Stimulated activated naive B cell treated with anti-CD40 and anti-IgM and Interleukin-4, amounts not matched to agents 10 μg/mL and 1 μg/mL and 100 μg/mL, for 72 hours (primary cell): ENCODE measurements around the gene KCNK10.
"Not testable (repeated sequence)": the region's sequence is repeated elsewhere in the genome, so short reads cannot be mapped to it uniquely, and the experiment has no call there.

Source experiments
- ATAC-seq, 2 donors: fragments of 150-1000 bp; cut with Tn5 transposase; replicated peaks; 2 replicates each; pipeline ENCODE4 v1.10.0; 2021; ENCODE audit warnings: moderate library complexity in 1 of 2
- DNase-seq: peaks from one replicate; pipeline ENCODE4 v3.0.0; 2021
- H3K27ac Mint-ChIP-seq: one replicate; pipeline ENCODE4 v1.8.0; 2022; ENCODE audit warnings: mild to moderate bottlenecking, mixed read lengths
- H3K27me3 Mint-ChIP-seq, 2 donors: one replicate each; pipeline ENCODE4 v1.8.0; 2022; ENCODE audit warnings: mixed read lengths in 2 of 2
- H3K36me3 Mint-ChIP-seq, 2 donors: one replicate each; pipeline ENCODE4 v1.8.0; 2022; ENCODE audit warnings: mixed read lengths in 2 of 2, mild to moderate bottlenecking in 1 of 2
- H3K4me1 Mint-ChIP-seq, 2 donors: one replicate each; pipeline ENCODE4 v1.8.0; 2022; ENCODE audit warnings: mixed read lengths in 2 of 2, mild to moderate bottlenecking in 1 of 2
- H3K4me3 Mint-ChIP-seq, 2 donors: one replicate each; pipeline ENCODE4 v1.8.0; 2022; ENCODE audit warnings: mild to moderate bottlenecking in 2 of 2, mixed read lengths in 2 of 2, moderate library complexity in 1 of 2
- H3K9me3 Mint-ChIP-seq, 2 donors: one replicate each; pipeline ENCODE4 v1.8.0; 2022; ENCODE audit warnings: mixed read lengths in 2 of 2, mild to moderate bottlenecking in 1 of 2

KCNK10 gene

GRCh38 chr14:88270776-88271175 lies 52.3 kb downstream of the KCNK10 start:
- no peak overlapping the region for H3K4me3 Mint-ChIP-seq
- no peak for DNase-seq
- no peak for ATAC-seq
- no peaks in the 10 kb centered on the region for H3K36me3 Mint-ChIP-seq
- H3K4me1 Mint-ChIP-seq, result no peaks in the 10 kb centered on the region
- H3K27ac Mint-ChIP-seq, result no peak overlapping the region
- peaks cover 0 to 3% of the 10 kb centered on the region in 2 donors for H3K9me3 Mint-ChIP-seq
- peaks cover 14 to 22% of the 10 kb centered on the region in 2 donors for H3K27me3 Mint-ChIP-seq

GRCh38 chr14:88269806-88270420 lies 53.2 kb downstream of the KCNK10 start:
- no peak for ATAC-seq
- DNase-seq, result no peak
- Mint-ChIP-seq H3K4me1 (no peaks in the 10 kb centered on the region), H3K27me3 (peaks cover 10 to 20% of the 10 kb centered on the region in 2 donors), H3K27ac (no peak overlapping the region), H3K9me3 (peaks cover 0 to 4% of the 10 kb centered on the region in 2 donors), H3K36me3 (no peaks in the 10 kb centered on the region), H3K4me3 (no peak overlapping the region)

DNA sequence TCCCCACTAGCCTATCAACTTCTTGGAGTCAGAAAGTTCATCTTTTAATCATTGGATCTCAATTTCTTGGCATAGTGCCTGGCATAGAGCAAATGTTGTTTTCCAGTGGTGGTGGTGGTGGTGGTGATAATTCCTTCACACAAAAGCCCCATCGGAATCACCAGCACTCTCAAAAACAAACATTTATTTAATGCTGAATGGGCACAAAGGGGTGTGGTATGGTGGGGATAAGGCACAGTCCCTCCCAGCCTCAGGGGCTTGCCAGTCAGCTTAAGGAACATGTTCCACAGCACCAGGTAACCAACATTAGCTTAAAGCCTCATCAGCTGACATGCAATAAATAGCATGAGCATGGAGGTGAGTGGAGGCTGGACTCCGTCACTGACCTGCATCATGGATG lies 56.6 kb downstream of the KCNK10 start:
- peaks cover 0 to 4% of the 10 kb centered on the region in 2 donors for H3K9me3 Mint-ChIP-seq
- H3K4me3 Mint-ChIP-seq, result no peak overlapping the region
- DNase-seq (no peak), ATAC-seq (no peak)
- no peaks in the 10 kb centered on the region for H3K4me1 Mint-ChIP-seq
- peaks cover 11 to 27% of the 10 kb centered on the region in 2 donors for H3K27me3 Mint-ChIP-seq
- H3K36me3 Mint-ChIP-seq, result no peaks in the 10 kb centered on the region
- H3K27ac Mint-ChIP-seq, result no peak overlapping the region

GRCh38 chr14:88264116-88264515 lies 59.0 kb downstream of the KCNK10 start:
- H3K27ac Mint-ChIP-seq, result no peak overlapping the region
- peaks cover 15 to 21% of the 10 kb centered on the region in 2 donors for H3K27me3 Mint-ChIP-seq
- no peaks in the 10 kb centered on the region for H3K36me3 Mint-ChIP-seq
- DNase-seq (no peak), ATAC-seq (no peak)
- H3K4me3 Mint-ChIP-seq, result no peak overlapping the region
- no peaks in the 10 kb centered on the region for H3K4me1 Mint-ChIP-seq
- peaks cover 0 to 6% of the 10 kb centered on the region in 2 donors for H3K9me3 Mint-ChIP-seq

- H3K27me3 Mint-ChIP-seq, result peaks cover 15 to 19% of the 10 kb centered on the region in 2 donors
- not testable (repeated sequence) for H3K9me3 Mint-ChIP-seq, H3K36me3 Mint-ChIP-seq, H3K4me3 Mint-ChIP-seq, H3K4me1 Mint-ChIP-seq, H3K27ac Mint-ChIP-seq, ATAC-seq, DNase-seq
Observed at GRCh38 chr14:88261302-88261701, 61.8 kb downstream of the KCNK10 start.

DNA sequence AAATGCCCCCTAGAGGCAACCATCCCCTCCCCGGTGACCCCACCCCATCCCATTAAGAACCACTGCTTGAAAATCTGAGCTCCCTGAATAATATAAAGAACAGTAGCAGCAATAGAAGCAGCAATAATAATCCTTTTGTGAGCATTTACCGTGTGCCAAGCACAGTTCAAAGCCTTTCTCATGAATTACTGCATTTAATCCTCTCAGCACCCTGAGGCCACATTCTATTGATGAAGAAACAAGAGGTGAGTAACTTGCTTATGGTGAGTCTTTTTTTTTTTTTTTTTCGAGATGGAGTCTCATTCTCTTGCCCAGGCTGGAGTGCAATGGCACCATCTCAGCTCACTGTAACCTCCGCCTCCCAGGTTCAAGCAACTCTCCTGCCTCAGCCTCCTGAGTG lies 65.0 kb downstream of the KCNK10 start:
- Mint-ChIP-seq H3K36me3 (no peaks in the 10 kb centered on the region), H3K27me3 (peaks cover 8 to 14% of the 10 kb centered on the region in 2 donors), H3K4me3 (no peak overlapping the region), H3K4me1 (no peaks in the 10 kb centered on the region), H3K9me3 (peaks cover 0 to 2% of the 10 kb centered on the region in 2 donors), H3K27ac (no peak overlapping the region)
- DNase-seq, result no peak
- ATAC-seq, result no peak

DNA sequence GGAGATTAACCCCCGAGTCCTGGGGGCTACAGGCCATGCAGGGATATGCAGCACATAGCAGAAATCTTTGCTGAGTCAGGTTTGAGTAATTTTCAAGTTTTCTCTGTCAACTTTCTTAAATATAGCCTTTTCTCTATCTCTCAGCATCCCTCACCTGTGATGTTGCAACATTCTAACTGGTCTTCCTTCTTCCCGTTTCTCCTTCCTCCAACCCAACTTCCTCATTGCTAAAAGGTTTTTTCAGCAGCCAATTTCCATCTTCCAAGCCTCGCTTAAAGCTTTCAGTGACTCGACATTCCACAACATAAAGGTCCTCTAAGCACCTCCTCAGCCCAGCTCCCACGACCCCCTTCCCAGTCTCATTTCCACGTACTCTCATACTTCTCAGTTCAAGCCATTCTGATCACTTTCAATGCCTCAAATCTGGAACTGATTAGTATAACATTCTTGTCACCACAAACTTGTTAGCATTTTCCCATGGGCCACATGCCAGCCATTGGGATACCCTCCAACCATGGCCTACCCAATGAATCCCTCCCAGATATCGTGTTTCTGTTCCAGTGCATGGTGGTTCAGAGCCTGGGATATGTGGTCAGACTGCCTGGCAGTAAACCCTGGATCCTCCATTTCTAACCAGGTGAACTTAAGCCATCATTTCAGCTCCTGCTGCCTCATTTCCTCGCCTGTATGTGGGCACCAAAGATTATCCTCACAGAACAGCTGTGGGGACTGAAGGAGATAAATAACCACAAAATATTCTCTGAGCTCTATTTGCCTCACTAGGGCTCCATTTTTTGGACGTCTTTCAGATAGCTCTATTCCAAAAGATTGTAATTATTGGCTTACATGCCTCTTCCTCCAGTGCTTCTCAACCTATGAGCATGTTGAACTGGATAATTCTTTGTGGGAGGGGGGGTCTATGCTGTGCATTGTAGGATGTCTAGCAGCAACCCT lies 65.8 kb downstream of the KCNK10 start:
- peaks cover 0 to 2% of the 10 kb centered on the region in 2 donors for H3K9me3 Mint-ChIP-seq
- H3K27me3 Mint-ChIP-seq, result peaks cover under 1 to 11% of the 10 kb centered on the region in 2 donors
- H3K36me3 Mint-ChIP-seq, result no peaks in the 10 kb centered on the region
- no peaks in the 10 kb centered on the region for H3K4me1 Mint-ChIP-seq
- no peak overlapping the region for H3K4me3 Mint-ChIP-seq
- DNase-seq (no peak), ATAC-seq (no peak)
- no peak overlapping the region for H3K27ac Mint-ChIP-seq

DNA sequence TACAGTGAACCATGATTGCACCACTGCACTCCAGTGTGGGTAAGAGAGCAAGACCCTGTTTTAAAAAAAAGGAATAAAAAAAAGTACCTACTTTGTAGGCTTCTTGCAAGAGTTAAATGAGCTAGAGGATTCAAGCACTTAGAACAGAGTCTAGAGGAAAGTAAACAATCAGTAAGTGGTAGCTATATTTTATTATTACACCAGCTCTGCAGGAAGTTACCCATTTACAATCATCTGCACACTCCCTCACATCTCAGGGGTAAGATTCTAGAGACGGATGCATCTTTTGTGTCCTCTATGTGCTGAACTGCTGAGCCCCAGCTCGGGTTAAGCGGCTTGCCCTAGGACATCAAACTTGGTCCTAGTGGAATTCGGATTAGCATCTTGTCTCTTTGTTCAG lies 67.3 kb downstream of the KCNK10 start:
- H3K9me3 Mint-ChIP-seq, result peaks cover 0 to 2% of the 10 kb centered on the region in 2 donors
- no peak overlapping the region for H3K4me3 Mint-ChIP-seq
- peaks cover under 1 to 8% of the 10 kb centered on the region in 2 donors for H3K27me3 Mint-ChIP-seq
- H3K4me1 Mint-ChIP-seq, result no peaks in the 10 kb centered on the region
- no peak for DNase-seq
- no peak overlapping the region for H3K27ac Mint-ChIP-seq
- no peaks in the 10 kb centered on the region for H3K36me3 Mint-ChIP-seq
- ATAC-seq, result no peak

GRCh38 chr14:88255196-88255595 lies 67.9 kb downstream of the KCNK10 start:
- Mint-ChIP-seq H3K4me1 (no peaks in the 10 kb centered on the region), H3K27ac (no peak overlapping the region), H3K36me3 (no peaks in the 10 kb centered on the region), H3K9me3 (peaks cover 0 to 1% of the 10 kb centered on the region in 2 donors), H3K4me3 (no peak overlapping the region), H3K27me3 (peaks cover 5 to 10% of the 10 kb centered on the region in 2 donors)
- DNase-seq (no peak), ATAC-seq (no peak)

DNA sequence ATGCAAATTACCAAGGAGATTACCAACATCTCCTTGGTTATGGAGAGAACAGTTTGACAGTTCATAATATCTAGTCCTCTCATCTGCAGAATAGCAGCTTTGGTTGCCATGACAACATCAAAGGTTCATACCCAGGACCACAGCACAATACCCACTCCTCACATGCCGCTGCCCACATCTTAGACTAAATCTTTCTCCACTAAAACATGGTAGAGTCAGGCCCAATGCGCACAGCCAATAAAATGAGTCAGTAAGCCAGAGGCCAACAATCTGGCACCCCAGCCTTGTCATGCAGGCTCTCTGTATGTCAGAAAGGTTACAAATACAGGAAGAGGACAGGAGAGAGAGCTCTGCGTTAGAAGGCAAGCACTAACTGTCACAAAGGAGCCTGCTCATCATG lies 70.6 kb downstream of the KCNK10 start:
- Mint-ChIP-seq H3K27ac (no peak overlapping the region), H3K27me3 (peaks cover 5 to 8% of the 10 kb centered on the region in 2 donors), H3K9me3 (no peaks in the 10 kb centered on the region), H3K4me3 (no peak overlapping the region), H3K36me3 (no peaks in the 10 kb centered on the region), H3K4me1 (no peaks in the 10 kb centered on the region)
- DNase-seq (no peak), ATAC-seq (no peak)

- Mint-ChIP-seq H3K9me3 (no peaks in the 10 kb centered on the region), H3K27ac (no peak overlapping the region), H3K27me3 (peaks cover 5 to 8% of the 10 kb centered on the region in 2 donors), H3K4me1 (no peaks in the 10 kb centered on the region), H3K36me3 (no peaks in the 10 kb centered on the region), H3K4me3 (no peak overlapping the region)
- no peak for DNase-seq
- no peak for ATAC-seq
Observed at GRCh38 chr14:88251650-88252049, 71.4 kb downstream of the KCNK10 start.

- Mint-ChIP-seq H3K27ac (no peak overlapping the region), H3K27me3 (peaks cover 14 to 24% of the 10 kb centered on the region in 2 donors), H3K4me1 (no peaks in the 10 kb centered on the region), H3K4me3 (no peak overlapping the region), H3K9me3 (no peaks in the 10 kb centered on the region), H3K36me3 (no peaks in the 10 kb centered on the region)
- DNase-seq, result no peak
- ATAC-seq, result no peak
Observed at GRCh38 chr14:88249266-88249665, 73.8 kb downstream of the KCNK10 start.

DNA sequence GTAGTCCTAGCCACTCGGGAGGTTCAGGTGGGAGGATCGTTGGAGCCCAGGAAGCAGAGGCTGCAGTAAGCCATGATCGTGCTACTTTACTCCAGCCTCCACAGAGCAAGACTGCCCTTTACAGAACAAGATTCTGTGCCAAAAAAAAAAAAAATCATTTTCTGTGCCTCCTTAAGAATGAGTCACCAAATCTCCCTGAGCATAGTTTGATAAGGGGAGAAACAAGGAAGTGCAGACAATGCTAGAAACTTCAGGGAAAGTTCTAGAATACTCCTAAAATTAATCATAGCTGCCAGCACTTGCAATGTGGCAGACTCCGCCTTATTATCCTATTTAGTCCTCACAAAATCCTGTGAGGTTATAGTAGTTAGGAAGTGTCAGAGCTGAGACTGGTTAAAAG lies 74.5 kb downstream of the KCNK10 start:
- Mint-ChIP-seq H3K27me3 (peaks cover 18 to 24% of the 10 kb centered on the region in 2 donors), H3K4me3 (no peak overlapping the region), H3K36me3 (no peaks in the 10 kb centered on the region), H3K4me1 (no peaks in the 10 kb centered on the region), H3K9me3 (no peaks in the 10 kb centered on the region), H3K27ac (no peak overlapping the region)
- ATAC-seq, result no peak
- no peak for DNase-seq

- Mint-ChIP-seq H3K4me3 (no peak overlapping the region), H3K36me3 (no peaks in the 10 kb centered on the region), H3K9me3 (no peaks in the 10 kb centered on the region), H3K27ac (peak overlapping the region; percentile 3), H3K27me3 (peaks cover 20% of the 10 kb centered on the region in 2 donors), H3K4me1 (no peaks in the 10 kb centered on the region)
- DNase-seq (no peak), ATAC-seq (no peak)
Observed at GRCh38 chr14:88247228-88247627, 75.8 kb downstream of the KCNK10 start.

- Mint-ChIP-seq H3K4me3 (no peak overlapping the region), H3K27me3 (peaks cover 15 to 16% of the 10 kb centered on the region in 2 donors), H3K9me3 (no peaks in the 10 kb centered on the region), H3K27ac (no peak overlapping the region), H3K36me3 (no peaks in the 10 kb centered on the region), H3K4me1 (no peaks in the 10 kb centered on the region)
- ATAC-seq (no peak), DNase-seq (no peak)
Observed at GRCh38 chr14:88245321-88245720, 77.7 kb downstream of the KCNK10 start.
